Upper lobe of left lung (tissue), 6 donors: ENCODE results near the gene MN1. TPM values are rescaled to one million over a fixed set of nuclear protein-coding genes. Genes with fewer than 3 reads are reported as not detected.

ENCODE experiments used
- ATAC-seq, 2 donors: fragments of 200-7000 bp; cut with Tn5 transposase; one replicate each; pipeline ENCODE4 v1.9.1; 2022; ENCODE audit warnings: mild to moderate bottlenecking in 2 of 2, moderate library complexity in 2 of 2; ENCODE audit not compliant: low FRiP score in 2 of 2
- DNase-seq, 2 donors: peaks; one replicate each; pipeline ENCODE4 v3.0.0-alpha.2; 2019 to 2020
- H3K27ac ChIP-seq, 4 donors: fragments of 200-600 bp; sonication (generic); one replicate each; pipeline ENCODE4 v1.5.1; 2016 to 2019
- H3K27me3 ChIP-seq, 4 donors: fragments of 200-600 bp; sonication (generic); one replicate each; pipeline ENCODE4 v1.5.1; 2017 to 2019
- H3K36me3 ChIP-seq, 4 donors: fragments of 200-600 bp; sonication (generic); one replicate each; pipeline ENCODE4 v1.5.1; 2016 to 2019
- H3K4me1 ChIP-seq, 4 donors: fragments of 200-600 bp; sonication (generic); one replicate each; pipeline ENCODE4 v1.5.1; 2018 to 2019
- H3K4me3 ChIP-seq, 4 donors: fragments of 200-600 bp; sonication (generic); one replicate each; pipeline ENCODE4 v1.5.1; 2017 to 2019; ENCODE audit warnings: mild to moderate bottlenecking in 2 of 4, moderate library complexity in 1 of 4
- H3K9me3 ChIP-seq, 4 donors: fragments of 200-600 bp; sonication (generic); one replicate each; pipeline ENCODE4 v1.5.1; 2018 to 2019
- CTCF ChIP-seq, 6 experiments: fragments of 450-650 bp in 4 of 6; fragments of 200-600 bp in 2 of 6; sonication (generic) in 2 of 6; IDR thresholded peaks; one replicate each; pipeline ENCODE4 v1.5.1; 2016 to 2019; ENCODE audit warnings: antibody characterized with exemption in 6 of 6
- EP300 ChIP-seq, 4 donors: sonication (generic); formaldehyde crosslinking; IDR thresholded peaks; one replicate each; pipeline ENCODE4 v1.5.1; 2017; ENCODE audit warnings: antibody characterized with exemption in 4 of 4, control low read depth in 2 of 4
- POLR2A ChIP-seq, 4 donors: fragments of 450-650 bp; IDR thresholded peaks; one replicate each; pipeline ENCODE4 v1.5.1; 2016 to 2017; ENCODE audit warnings: antibody characterized with exemption in 4 of 4, mild to moderate bottlenecking in 2 of 4
- POLR2AphosphoS5 ChIP-seq, 2 donors: sonication (generic); formaldehyde crosslinking; IDR thresholded peaks; one replicate each; pipeline ENCODE4 v1.5.1; 2017; ENCODE audit warnings: antibody characterized with exemption in 2 of 2
- WGBS, 2 donors: methylation state at CpG; one replicate each; pipeline ENCODE4 v1.1.5; 2017 to 2018; 5-methylcytosine and 5-hydroxymethylcytosine counted together
- total RNA-seq, 6 donors: library from RNA; depleted of rRNA in 4 of 6; stranded (reverse); fragments of >200 nt in 4 of 6; gene quantifications; one replicate each; pipeline versions ENCODE4 v1.1.0 to v1.2.1, GENCODE V29; 2016 to 2021
- donor health status: DM: no; HTN: no; CAD: no; lungs with moderate emphysema.
- donor health status: DM: no; HTN: yes; CAD: no; lungs with severe emphysema.

MN1 gene
- total RNA-seq, 6 donors from 2014 or later: 1.0 to 17.8 (median 3.5) TPM

GRCh38 chr22:27760474-27760873 lies 41.1 kb downstream of the MN1 start:
- 89 to 90% methylated on average over 8 of the region's 8 CpGs for WGBS, 2 donors
- TF ChIP-seq POLR2AphosphoS5 (IDR thresholded peaks at IDR 0.05) (no peak), CTCF (IDR thresholded peaks at IDR 0.05) (no peak), POLR2A (IDR thresholded peaks at IDR 0.05) (no peak), EP300 (IDR thresholded peaks at IDR 0.05) (no peak)
- no peaks in the 10 kb centered on the region for H3K9me3 ChIP-seq
- no peaks in the 10 kb centered on the region for H3K36me3 ChIP-seq
- peak in 1 of 2 donors; percentile 50 for DNase-seq
- H3K4me1 ChIP-seq: no peaks in the 10 kb centered on the region
- no peak for ATAC-seq
- no peak overlapping the region for H3K4me3 ChIP-seq
- H3K27ac ChIP-seq: no peak overlapping the region
- H3K27me3 ChIP-seq: no peaks in the 10 kb centered on the region

- no peak for DNase-seq
- no peaks in the 10 kb centered on the region for H3K4me1 ChIP-seq
- TF ChIP-seq CTCF (IDR thresholded peaks at IDR 0.05) (no peak), POLR2AphosphoS5 (IDR thresholded peaks at IDR 0.05) (no peak), POLR2A (IDR thresholded peaks at IDR 0.05) (no peak), EP300 (IDR thresholded peaks at IDR 0.05) (no peak)
- H3K36me3 ChIP-seq: no peaks in the 10 kb centered on the region
- H3K4me3 ChIP-seq: no peak overlapping the region
- no peak for ATAC-seq
- WGBS, 2 donors: 89 to 91% methylated on average over 6 of the region's 6 CpGs
- H3K27ac ChIP-seq: no peak overlapping the region
- H3K27me3 ChIP-seq: no peaks in the 10 kb centered on the region
- no peaks in the 10 kb centered on the region for H3K9me3 ChIP-seq
Observed at GRCh38 chr22:27757928-27758525, 43.5 kb downstream of the MN1 start.

DNA sequence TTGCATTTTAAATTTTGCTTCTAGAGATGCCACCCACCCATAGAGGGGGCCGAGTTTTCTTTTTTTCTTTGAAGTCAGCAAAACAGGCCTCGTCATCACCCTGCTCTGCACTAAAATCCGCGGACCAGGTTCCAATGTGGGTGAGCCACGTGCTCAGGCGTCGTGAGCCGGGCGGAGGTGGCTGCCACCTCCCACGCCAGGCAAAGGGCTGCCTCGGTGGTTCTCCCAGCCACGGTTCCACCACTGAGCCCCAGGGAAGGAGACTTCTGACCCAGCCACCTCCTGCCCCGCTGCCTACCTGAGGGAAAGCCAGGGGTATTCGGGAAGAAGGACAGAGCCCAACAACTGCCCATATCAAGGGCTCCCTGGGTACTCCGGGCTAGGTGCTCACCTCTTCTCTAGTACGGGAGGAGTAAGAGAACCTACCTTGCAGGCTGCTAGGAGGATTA lies 45.3 kb downstream of the MN1 start:
- TF ChIP-seq POLR2A (IDR thresholded peaks at IDR 0.05): no peak
- TF ChIP-seq CTCF (IDR thresholded peaks at IDR 0.05): no peak
- TF ChIP-seq POLR2AphosphoS5 (IDR thresholded peaks at IDR 0.05): no peak
- TF ChIP-seq EP300 (IDR thresholded peaks at IDR 0.05): no peak
- Histone ChIP-seq H3K4me1 (no peaks in the 10 kb centered on the region), H3K4me3 (no peak overlapping the region), H3K27me3 (no peaks in the 10 kb centered on the region), H3K9me3 (no peaks in the 10 kb centered on the region), H3K36me3 (no peaks in the 10 kb centered on the region), H3K27ac (no peak overlapping the region)
- 88 to 95% methylated on average over 15 to 16 of the region's 16 CpGs for WGBS, 2 donors
- no peak for ATAC-seq
- peak in 1 of 2 donors; percentile 37 for DNase-seq

GRCh38 chr22:27755521-27756211 lies 45.9 kb downstream of the MN1 start:
- H3K4me3 ChIP-seq: no peak overlapping the region
- DNase-seq (peak in 1 of 2 donors; percentile 34), ATAC-seq (no peak)
- WGBS, 2 donors: 83 to 85% methylated on average over 19 of the region's 19 CpGs
- H3K27ac ChIP-seq: no peak overlapping the region
- H3K27me3 ChIP-seq: no peaks in the 10 kb centered on the region
- TF ChIP-seq POLR2A (IDR thresholded peaks at IDR 0.05) (no peak), POLR2AphosphoS5 (IDR thresholded peaks at IDR 0.05) (no peak)
- no peaks in the 10 kb centered on the region for H3K36me3 ChIP-seq
- H3K9me3 ChIP-seq: no peaks in the 10 kb centered on the region
- H3K4me1 ChIP-seq: no peaks in the 10 kb centered on the region

GRCh38 chr22:27754888-27755480 lies 46.6 kb downstream of the MN1 start:
- Histone ChIP-seq H3K27ac (no peak overlapping the region), H3K27me3 (no peaks in the 10 kb centered on the region), H3K4me1 (no peaks in the 10 kb centered on the region), H3K36me3 (no peaks in the 10 kb centered on the region), H3K4me3 (no peak overlapping the region), H3K9me3 (no peaks in the 10 kb centered on the region)
- DNase-seq (peak in 1 of 2 donors; percentile 37), ATAC-seq (no peak)
- no peak for TF ChIP-seq EP300 (IDR thresholded peaks at IDR 0.05)
- TF ChIP-seq POLR2AphosphoS5 (IDR thresholded peaks at IDR 0.05): no peak
- no peak for TF ChIP-seq POLR2A (IDR thresholded peaks at IDR 0.05)
- no peak for TF ChIP-seq CTCF (IDR thresholded peaks at IDR 0.05)
- 72 to 85% methylated on average over 3 to 8 of the region's 8 CpGs for WGBS, 2 donors
